ENCODE data around the gene PCGF1. TPM values are rescaled to one million over a fixed set of nuclear protein-coding genes. Genes with fewer than 3 reads are reported as not detected.

The PCGF1 gene
- total RNA-seq, 1 experiment from 2014 or later: 28.1 TPM

DNA sequence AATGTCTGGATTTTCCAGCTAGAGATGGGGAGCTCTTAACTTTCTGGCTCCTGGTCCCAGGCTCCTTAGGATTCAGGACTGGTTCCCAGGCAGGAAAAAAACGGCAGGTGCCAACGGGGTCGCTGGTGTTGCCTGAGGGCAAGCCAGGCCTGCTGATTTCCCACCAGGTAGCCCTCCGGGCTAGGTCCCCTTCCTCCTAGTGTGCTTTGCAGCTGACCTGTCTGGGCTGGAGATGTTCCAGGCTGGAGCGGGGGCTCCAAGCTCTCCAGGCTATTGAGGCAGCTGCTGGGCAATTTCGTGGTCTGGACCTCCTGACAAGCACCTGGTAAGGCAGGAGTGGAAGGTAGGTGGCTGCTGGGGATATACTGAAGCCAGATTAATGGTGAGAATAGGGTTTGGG lies 33.0 kb downstream of the PCGF1 start:
- Histone ChIP-seq H4K5ac (ENCODE audit: insufficient read length, low read depth, low read length) (no peak overlapping the region), H3K18ac (ENCODE audit: insufficient read length, low read depth, low read length) (no peak overlapping the region), H2BK12ac (ENCODE audit: insufficient read length, low read depth, low read length) (no peak overlapping the region), H2BK120ac (ENCODE audit: low read depth, low read length, poor library complexity, severe bottlenecking) (no peak overlapping the region), H4K20me1 (ENCODE audit: control insufficient read depth, insufficient read depth, insufficient read length) (no peaks in the 10 kb centered on the region), H3K27me3 (ENCODE audit: insufficient read depth, low read length) (no peaks in the 10 kb centered on the region), H3K4ac (ENCODE audit: low read depth, low read length) (no peak overlapping the region), H3T11ph (ENCODE audit: low read length) (no peak overlapping the region), H3K4me1 (ENCODE audit: insufficient read depth, low read length) (no peaks in the 10 kb centered on the region), H3K56ac (ENCODE audit: insufficient read length, low read depth, low read length) (no peak overlapping the region), H3K23me2 (ENCODE audit: insufficient read length, low read depth, low read length, poor library complexity, severe bottlenecking) (peaks cover 8% of the 10 kb centered on the region), H3K79me2 (ENCODE audit: insufficient read depth, low read length) (no peaks in the 10 kb centered on the region), H3K4me2 (ENCODE audit: insufficient read depth, insufficient read length, low read length) (no peak overlapping the region), H2BK5ac (ENCODE audit: insufficient read length, low read length) (no peak overlapping the region), H3K27ac (ENCODE audit: insufficient read length, low read depth, low read length) (no peak overlapping the region), H4K8ac (replicated peaks; ENCODE audit: insufficient read length, low read depth, low read length) (no peak overlapping the region), H2AFZ (ENCODE audit: low read length) (no peak overlapping the region), H4K91ac (ENCODE audit: insufficient read length, low read depth, low read length) (no peak overlapping the region), H2AK5ac (ENCODE audit: insufficient read length, low read length) (no peak overlapping the region), H3K79me1 (ENCODE audit: insufficient read depth, low read depth, low read length, poor library complexity, severe bottlenecking) (no peaks in the 10 kb centered on the region), H2BK15ac (ENCODE audit: low read depth, low read length) (no peak overlapping the region), H3K9me3 (ENCODE audit: control insufficient read depth, low read depth, low read length) (no peaks in the 10 kb centered on the region), H3K23ac (ENCODE audit: insufficient read length, low read depth, low read length) (no peak overlapping the region), H2BK20ac (ENCODE audit: low read depth, low read length, poor library complexity, severe bottlenecking) (no peak overlapping the region), H3K14ac (ENCODE audit: insufficient read depth, low read length) (no peak overlapping the region), H3K9ac (ENCODE audit: extremely low read depth, insufficient read length, low read length) (no peak overlapping the region)
- peak overlapping the region in 1 of 2 experiments; percentile 23; a peak in 1 of 5 replicates for H3K4me3 Mint-ChIP-seq
- H3K27ac Mint-ChIP-seq: no peak overlapping the region
- WGBS (ENCODE audit: extremely low coverage, insufficient read length, low lambda C conversion rate): no CpG with 5 or more reads among the region's 6 CpGs
- no peaks in the 10 kb centered on the region; a peak in 1 of 5 replicates for H3K9me3 Mint-ChIP-seq
- peaks cover 11 to 12% of the 10 kb centered on the region in 2 experiments for H3K4me1 Mint-ChIP-seq
- DNase-seq: no peak
- peaks cover 3% of the 10 kb centered on the region for H3K27me3 Mint-ChIP-seq (ENCODE audit: low read depth)
- TF ChIP-seq, protein P1, sequence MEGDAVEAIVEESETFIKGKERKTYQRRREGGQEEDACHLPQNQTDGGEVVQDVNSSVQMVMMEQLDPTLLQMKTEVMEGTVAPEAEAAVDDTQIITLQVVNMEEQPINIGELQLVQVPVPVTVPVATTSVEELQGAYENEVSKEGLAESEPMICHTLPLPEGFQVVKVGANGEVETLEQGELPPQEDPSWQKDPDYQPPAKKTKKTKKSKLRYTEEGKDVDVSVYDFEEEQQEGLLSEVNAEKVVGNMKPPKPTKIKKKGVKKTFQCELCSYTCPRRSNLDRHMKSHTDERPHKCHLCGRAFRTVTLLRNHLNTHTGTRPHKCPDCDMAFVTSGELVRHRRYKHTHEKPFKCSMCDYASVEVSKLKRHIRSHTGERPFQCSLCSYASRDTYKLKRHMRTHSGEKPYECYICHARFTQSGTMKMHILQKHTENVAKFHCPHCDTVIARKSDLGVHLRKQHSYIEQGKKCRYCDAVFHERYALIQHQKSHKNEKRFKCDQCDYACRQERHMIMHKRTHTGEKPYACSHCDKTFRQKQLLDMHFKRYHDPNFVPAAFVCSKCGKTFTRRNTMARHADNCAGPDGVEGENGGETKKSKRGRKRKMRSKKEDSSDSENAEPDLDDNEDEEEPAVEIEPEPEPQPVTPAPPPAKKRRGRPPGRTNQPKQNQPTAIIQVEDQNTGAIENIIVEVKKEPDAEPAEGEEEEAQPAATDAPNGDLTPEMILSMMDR (conservative IDR thresholded peaks at IDR 0.05): no peak
- H3K36me3 Mint-ChIP-seq (ENCODE audit: insufficient read depth in 1 of 3, low read depth in 3 of 3): peaks cover 13 to 31% (median 23%) of the 10 kb centered on the region in 3 experiments

Measured in H9 (cell line).